H1 (cell line): ENCODE results near the gene DSE. TPM values are rescaled to one million over a fixed set of nuclear protein-coding genes. Genes with fewer than 3 reads are reported as not detected.

Source experiments
- CTCF ChIA-PET: fragments of 300-600 bp; sonication (Branson Sonifier 250); formaldehyde crosslinking; loops from one replicate; lab custom pipeline; 2021; ENCODE audit not compliant: partially characterized antibody; lab: Charles Lee
- POLR2A ChIA-PET: fragments of 300-600 bp; sonication (Branson Sonifier 250); formaldehyde crosslinking; loops from one replicate; lab custom pipeline; 2021; ENCODE audit warnings: inconsistent platforms; ENCODE audit not compliant: partially characterized antibody; lab: Charles Lee
- DNase-seq, 2 experiments: peaks; one replicate each; pipeline versions ENCODE4 v3.0.0 to v3.0.0-alpha.2; 2010 to 2022; ENCODE audit warnings: low spot score in 2 of 2, low read depth in 1 of 2, mixed read lengths in 1 of 2
- FAIRE-seq: peaks from 2 replicates; lab custom pipeline; 2011; peaks lifted over from hg19 to GRCh38; lab: Jason Lieb, UNC
- H2AFZ ChIP-seq: 2 replicates; pipeline ENCODE4 v1.8.1; 2012; ENCODE audit warnings: low read length, inconsistent platforms
- H2AK5ac ChIP-seq: 2 replicates; pipeline ENCODE4 v1.6.1; 2013; ENCODE audit warnings: low read depth, low read length
- H2BK120ac ChIP-seq: replicated peaks from 2 replicates; pipeline ENCODE3; 2013; ENCODE audit warnings: low read depth, low read length, inconsistent platforms
- H2BK12ac ChIP-seq: 2 replicates; pipeline ENCODE4 v1.6.1; 2013; ENCODE audit warnings: low read depth, low read length
- H2BK15ac ChIP-seq: 2 replicates; pipeline ENCODE4 v1.6.1; 2013; ENCODE audit warnings: low read length
- H2BK20ac ChIP-seq: 2 replicates; pipeline ENCODE4 v1.6.1; 2013; ENCODE audit warnings: low read length
- H2BK5ac ChIP-seq: 2 replicates; pipeline ENCODE4 v1.6.1; 2013; ENCODE audit warnings: low read depth, low read length
- H3K14ac ChIP-seq: 2 replicates; pipeline ENCODE4 v1.6.1; 2013; ENCODE audit warnings: inconsistent platforms; ENCODE audit not compliant: insufficient read length
- H3K18ac ChIP-seq: 2 replicates; pipeline ENCODE4 v1.6.1; 2013; ENCODE audit warnings: low read length; ENCODE audit errors: extremely low read depth
- H3K23ac ChIP-seq: 2 replicates; pipeline ENCODE4 v1.6.1; 2013; ENCODE audit warnings: inconsistent platforms; ENCODE audit not compliant: insufficient read length
- H3K23me2 ChIP-seq: 2 replicates; pipeline ENCODE4 v1.6.1; 2013; ENCODE audit warnings: low read depth, low read length
- H3K27ac ChIP-seq: 2 replicates; pipeline ENCODE4 v1.6.1; 2011; ENCODE audit warnings: low read depth, low read length, inconsistent platforms
- H3K27me3 ChIP-seq, 4 experiments: replicated peaks in 1 of 4; 1 replicate in 1 of 4; 2 replicates in 3 of 4; pipeline versions ENCODE4 v1.6.1 to v1.8.1; 2011 to 2013; ENCODE audit warnings: low read length in 3 of 4, mild to moderate bottlenecking in 3 of 4, inconsistent platforms in 2 of 4, mixed read lengths in 2 of 4, moderate library complexity in 1 of 4; ENCODE audit not compliant: control insufficient read depth in 3 of 4, insufficient read depth in 3 of 4; ENCODE audit errors: extremely low read depth in 1 of 4
- H3K36me3 ChIP-seq, 4 experiments: 2 replicates each; pipeline versions ENCODE4 v1.6.1 to v1.8.1; 2011 to 2013; ENCODE audit warnings: mild to moderate bottlenecking in 4 of 4, low read length in 3 of 4, moderate library complexity in 2 of 4, control low read depth in 1 of 4, inconsistent platforms in 1 of 4; ENCODE audit not compliant: insufficient read depth in 4 of 4, control insufficient read depth in 2 of 4
- H3K4ac ChIP-seq: replicated peaks from 2 replicates; pipeline ENCODE3; 2013; ENCODE audit warnings: low read length, low read depth, mixed read lengths, inconsistent platforms; ENCODE audit not compliant: insufficient read length
- H3K4me1 ChIP-seq, 4 experiments: replicated peaks in 1 of 4; 1 replicate in 1 of 4; 2 replicates in 3 of 4; pipeline versions ENCODE4 v1.6.1 to v1.8.1; 2011 to 2013; ENCODE audit warnings: low read length in 3 of 4, inconsistent platforms in 2 of 4, mixed read lengths in 1 of 4; ENCODE audit not compliant: insufficient read depth in 4 of 4, control insufficient read depth in 3 of 4
- H3K4me2 ChIP-seq, 2 experiments: 2 replicates each; pipeline versions ENCODE4 v1.6.1 to v1.8.1; 2011 to 2013; ENCODE audit warnings: low read depth in 2 of 2, low read length in 2 of 2, control low read depth in 1 of 2, inconsistent platforms in 1 of 2, mild to moderate bottlenecking in 1 of 2; ENCODE audit not compliant: insufficient read depth in 1 of 2
- H3K4me3 ChIP-seq, 4 experiments: fragments of 200-600, 300-600 bp in 1 of 4; sonication (generic), shearing (Covaris generic), sonication (Bioruptor Twin) in 1 of 4; 2 replicates each; pipeline versions ENCODE4 v1.5.1 to v1.8.1; 2011 to 2016; ENCODE audit warnings: low read length in 4 of 4, low read depth in 3 of 4, control low read depth in 2 of 4, inconsistent platforms in 2 of 4, mild to moderate bottlenecking in 2 of 4, mixed read lengths in 1 of 4, moderate library complexity in 1 of 4; ENCODE audit not compliant: insufficient read depth in 2 of 4; ENCODE audit errors: extremely low read depth in 1 of 4
- H3K56ac ChIP-seq: replicated peaks from 2 replicates; pipeline ENCODE3; 2013; ENCODE audit warnings: low read depth, mild to moderate bottlenecking, mixed read lengths, low read length, inconsistent platforms; ENCODE audit not compliant: insufficient read length
- H3K79me1 ChIP-seq: 2 replicates; pipeline ENCODE4 v1.6.1; 2013; ENCODE audit warnings: low read depth, low read length, control low read depth
- H3K79me2 ChIP-seq, 2 experiments: 2 replicates each; pipeline versions ENCODE4 v1.6.1 to v1.8.1; 2012 to 2013; ENCODE audit warnings: low read length in 2 of 2, mild to moderate bottlenecking in 2 of 2, inconsistent platforms in 1 of 2; ENCODE audit not compliant: insufficient read depth in 2 of 2, control insufficient read depth in 1 of 2
- H3K9ac ChIP-seq, 4 experiments: replicated peaks in 1 of 4; 1 replicate in 1 of 4; 2 replicates in 3 of 4; pipeline versions ENCODE4 v1.6.1 to v1.8.1; 2011 to 2013; ENCODE audit warnings: low read depth in 3 of 4, low read length in 3 of 4, control low read depth in 2 of 4, mild to moderate bottlenecking in 2 of 4, moderate library complexity in 2 of 4, inconsistent platforms in 1 of 4; ENCODE audit errors: extremely low read depth in 1 of 4
- H3K9me3 ChIP-seq, 2 experiments: 2 replicates each; pipeline versions ENCODE4 v1.6.1 to v1.8.1; 2012 to 2013; ENCODE audit warnings: mild to moderate bottlenecking in 2 of 2, moderate library complexity in 2 of 2, control low read depth in 1 of 2, inconsistent platforms in 1 of 2, low read depth in 1 of 2, low read length in 1 of 2, mixed read lengths in 1 of 2; ENCODE audit not compliant: insufficient read depth in 2 of 2
- H4K20me1 ChIP-seq, 2 experiments: replicated peaks in 1 of 2; 2 replicates each; pipeline versions ENCODE3 to v1.8.1; 2011 to 2013; ENCODE audit warnings: inconsistent platforms in 2 of 2, low read length in 2 of 2, mild to moderate bottlenecking in 1 of 2; ENCODE audit not compliant: insufficient read depth in 2 of 2, control insufficient read depth in 1 of 2
- H4K5ac ChIP-seq: 2 replicates; pipeline ENCODE4 v1.6.1; 2013; ENCODE audit warnings: low read length, low read depth, mixed read lengths, inconsistent platforms; ENCODE audit not compliant: insufficient read length
- H4K8ac ChIP-seq: 2 replicates; pipeline ENCODE4 v1.8.0; 2013; ENCODE audit warnings: mild to moderate bottlenecking, moderate library complexity, low read length, inconsistent platforms; ENCODE audit not compliant: insufficient read depth; ENCODE audit errors: extremely low read depth
- H4K91ac ChIP-seq: replicated peaks from 2 replicates; pipeline ENCODE3; 2013; ENCODE audit warnings: low read length, mixed read lengths, inconsistent platforms; ENCODE audit not compliant: insufficient read length
- JUN ChIP-seq: IDR thresholded peaks from 2 replicates; pipeline ENCODE4 v1.6.1; 2011; ENCODE audit warnings: low read depth, mild to moderate bottlenecking, improper control_type of control experiment, low read length
- NANOG ChIP-seq: IDR thresholded peaks from 2 replicates; pipeline ENCODE4 v1.6.1; 2011; ENCODE audit warnings: low read length, low read depth, mild to moderate bottlenecking, inconsistent platforms; ENCODE audit not compliant: insufficient read depth, poor library complexity, severe bottlenecking
- POLR2A ChIP-seq, 2 experiments: IDR thresholded peaks; 1 replicate in 1 of 2; 2 replicates in 1 of 2; pipeline ENCODE4 v1.6.1; 2011; ENCODE audit warnings: low read depth in 2 of 2, low read length in 2 of 2, mild to moderate bottlenecking in 2 of 2; ENCODE audit errors: control extremely low read depth in 1 of 2
- SIX5 ChIP-seq: IDR thresholded peaks from 2 replicates; pipeline ENCODE4 v1.6.1; 2011; ENCODE audit warnings: mild to moderate bottlenecking, low read depth, low read length
- TAF1 ChIP-seq: IDR thresholded peaks from 2 replicates; pipeline ENCODE4 v1.6.1; 2011; ENCODE audit warnings: mild to moderate bottlenecking, low read depth, low read length
- TAF7 ChIP-seq: optimal IDR thresholded peaks from 2 replicates; pipeline ENCODE3; 2011; ENCODE audit warnings: low read depth, mild to moderate bottlenecking, inconsistent platforms, low read length, moderate library complexity, borderline replicate concordance
- WGBS, 2 experiments: shearing (Covaris generic) in 1 of 2; methylation state at CpG; one replicate each; pipeline versions ENCODE4 v1.1.6 to v1.1.7; 2013 to 2015; ENCODE audit warnings: low lambda C conversion rate in 2 of 2, mixed read lengths in 2 of 2, inconsistent platforms in 1 of 2, low coverage in 1 of 2, missing lambda C conversion rate in 1 of 2; ENCODE audit not compliant: insufficient replicate concordance in 2 of 2, insufficient coverage in 1 of 2, insufficient read length in 1 of 2; ENCODE audit errors: extremely low coverage in 1 of 2, missing lambda C conversion rate in 1 of 2; 5-methylcytosine and 5-hydroxymethylcytosine counted together
- polyA plus RNA-seq, 7 experiments: library from polyadenylated mRNA; depleted of rRNA in 3 of 7; stranded (reverse) in 5 of 7; unstranded in 2 of 7; fragments of >200 nt in 5 of 7; fragments of 200-250 nt in 2 of 7; gene quantifications; 1 replicate in 5 of 7; 2 replicates in 1 of 7; 4 replicates in 1 of 7; pipeline versions ENCODE4 v1.2.1 to v1.2.3, GENCODE V29; 2011 to 2013; ENCODE audit warnings: missing spikeins in 2 of 7, mixed read lengths in 2 of 7
- total RNA-seq: library from RNA; stranded (reverse); fragmentation: NEBNext Ultra II Directional; extraction: Animal tissue kit (Norgen Biotek cat#: 25700); gene quantifications from 2 replicates; pipeline ENCODE4 v1.2.1, GENCODE V29; 2021

Gene DSE
- total and polyA plus RNA-seq, 2 of the 8 experiments (the other 6 are each of a cell fraction or from before 2014, with no cell fraction given): 32.5 to 94.4 TPM

DNA sequence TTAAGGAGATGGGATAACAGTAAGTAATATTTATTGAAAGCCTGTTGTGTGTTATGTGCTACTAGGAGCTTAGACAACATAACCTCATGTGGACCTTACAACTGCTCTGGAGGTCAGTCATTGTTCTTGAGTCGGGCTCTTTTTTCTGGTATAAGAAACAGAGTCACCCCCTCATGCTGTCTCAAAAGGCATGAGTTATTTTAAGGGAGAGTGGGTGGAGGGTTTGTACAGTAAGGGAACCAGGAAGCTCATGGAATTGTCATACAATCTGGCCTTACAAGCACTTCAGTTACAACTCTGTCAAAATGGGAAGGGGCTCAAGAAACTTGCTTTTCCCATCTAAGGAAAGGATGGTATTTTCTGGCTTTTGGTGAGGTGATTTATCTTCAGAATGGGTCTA lies 16.5 kb upstream of the DSE start:
- Histone ChIP-seq H3K4me2 (no peak overlapping the region), H4K5ac (no peak overlapping the region), H3K79me2 (no peaks in the 10 kb centered on the region), H3K4me1 (peaks cover 0 to 7% (median 3%) of the 10 kb centered on the region in 4 experiments; a peak in 4 of 7 replicates), H3K23ac (no peak overlapping the region), H3K27me3 (no peaks in the 10 kb centered on the region), H2BK5ac (no peak overlapping the region), H2BK15ac (no peak overlapping the region), H3K9ac (no peak overlapping the region), H3K4me3 (no peak overlapping the region), H3K56ac (no peak overlapping the region), H3K27ac (no peak overlapping the region), H4K8ac (no peak overlapping the region), H3K79me1 (no peaks in the 10 kb centered on the region), H3K14ac (no peak overlapping the region), H3K23me2 (no peaks in the 10 kb centered on the region), H4K91ac (no peak overlapping the region), H2AK5ac (no peak overlapping the region), H2BK12ac (no peak overlapping the region), H3K9me3 (no peaks in the 10 kb centered on the region), H2AFZ (no peak overlapping the region), H4K20me1 (no peaks in the 10 kb centered on the region), H2BK20ac (no peak overlapping the region), H3K4ac (no peak overlapping the region), H3K36me3 (no peaks in the 10 kb centered on the region), H3K18ac (no peak overlapping the region), H2BK120ac (no peak overlapping the region)
- WGBS, 2 experiments: 88% methylated on average over 1 of the region's 1 CpG; no CpG with 5 or more reads in 1 of the 2 experiments
- FAIRE-seq (no peak), DNase-seq (no peak)
- ChIA-PET CTCF (interaction anchor here (2.2 to 4.2 kb wide), 2 partner anchors 66 to 207 kb away, joined by 4 to 17 read pairs; no protein-coding TSS in a partner anchor), POLR2A (interaction anchor here (1.2 kb wide), 1 partner anchor 17 kb away, joined by 3 read pairs; the partner anchor contains the start of gene DSE)
- no peak for TF ChIP-seq POLR2A (IDR thresholded peaks at IDR 0.05; ENCODE audit: control extremely low read depth in 1 of 2, low read depth in 2 of 2, low read length in 2 of 2)
- TF ChIP-seq TAF1: no peak
- no peak for TF ChIP-seq SIX5
- no peak for TF ChIP-seq JUN
- no peak for TF ChIP-seq NANOG
- no peak for TF ChIP-seq TAF7
